HG03196 (cell line): ENCODE measurements around the gene CDH19.
"Not testable (repeated sequence)": the region's sequence is repeated elsewhere in the genome, so short reads cannot be mapped to it uniquely, and the experiment has no call there.

Source experiments
- ATAC-seq: cut with Tn5 transposase; IDR thresholded peaks from one replicate; pipeline ENCODE4 v1.9.1; 2021; ENCODE audit not compliant: unreplicated experiment

The CDH19 gene

DNA sequence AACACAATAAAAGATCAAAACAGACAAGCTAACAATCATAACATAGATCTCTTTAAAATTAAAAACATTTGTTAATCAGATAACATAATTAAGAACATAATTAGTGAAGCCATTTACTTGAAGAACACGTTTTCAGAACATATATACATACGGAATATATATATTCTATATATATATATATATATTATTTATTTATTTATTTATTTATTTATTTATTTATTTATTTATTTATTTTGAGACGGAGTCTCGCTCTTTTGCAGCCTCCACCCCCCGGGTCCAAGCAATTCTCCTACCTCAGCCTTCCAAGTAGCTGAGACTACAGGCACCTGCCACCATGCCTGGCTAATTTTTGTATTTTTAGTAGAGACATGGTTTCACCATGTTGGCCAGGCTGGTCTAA, 137.7 kb downstream of the CDH19 start:
- ATAC-seq: not testable (repeated sequence)

DNA sequence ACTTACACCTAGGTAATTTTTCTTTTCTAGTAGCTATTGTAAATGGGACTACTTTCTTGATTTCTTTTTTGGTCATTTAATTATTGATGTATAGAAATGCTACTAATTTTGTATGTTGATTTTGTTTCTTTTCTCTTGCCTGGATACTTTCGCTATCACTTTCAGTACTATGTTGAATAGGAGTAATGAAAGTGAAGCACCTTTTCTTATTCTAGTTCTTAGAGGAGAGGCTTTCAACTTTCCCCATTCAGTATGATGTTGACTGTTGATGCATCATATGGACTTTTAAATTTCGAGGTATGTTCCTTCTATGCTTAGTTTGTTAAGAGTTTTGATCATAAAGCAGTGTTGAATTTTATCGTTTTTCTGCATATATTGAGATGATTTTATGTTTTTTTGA, 142.5 kb downstream of the CDH19 start:
- ATAC-seq: peak; percentile 51

DNA sequence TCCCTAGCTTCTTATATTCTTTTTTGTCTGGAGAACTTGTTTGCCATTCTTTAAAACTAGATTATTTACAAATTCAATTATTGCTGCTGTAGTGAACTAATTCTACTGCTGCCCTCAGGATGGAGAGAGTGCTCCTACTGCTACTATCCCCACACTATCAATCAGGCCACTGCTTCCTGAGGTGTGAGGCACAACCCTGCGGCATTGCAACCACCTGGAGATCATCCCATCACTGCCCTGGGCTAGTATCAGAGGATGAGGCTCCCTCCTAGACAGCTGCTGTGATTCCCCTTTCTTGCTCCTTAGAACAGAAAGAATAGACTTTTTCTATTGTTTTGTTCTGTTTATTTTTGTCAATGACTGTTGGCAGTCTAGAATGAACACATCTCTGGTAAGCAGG, 146.6 kb downstream of the CDH19 start:
- ATAC-seq: no peak
